KMS-11 (cell line): Measurements from ENCODE around the gene MTMR6.

Source experiments
- H2AFZ ChIP-seq: fragments of 200-600 bp; sonication (generic); 2 replicates; pipeline ENCODE4 v1.6.1; 2016; ENCODE audit warnings: antibody characterized with exemption, mixed run types, low read depth
- H3K27ac ChIP-seq: fragments of 200-600 bp; sonication (generic); 2 replicates; pipeline ENCODE4 v1.6.1; 2016; ENCODE audit warnings: mild to moderate bottlenecking, mixed run types
- H3K27me3 ChIP-seq: fragments of 200-600 bp; sonication (generic); 2 replicates; pipeline ENCODE4 v1.6.1; 2017; ENCODE audit warnings: mild to moderate bottlenecking, low read depth, mixed run types, moderate library complexity; ENCODE audit not compliant: insufficient read depth
- H3K36me3 ChIP-seq: fragments of 200-600 bp; sonication (generic); 2 replicates; pipeline ENCODE4 v1.6.1; 2017; ENCODE audit warnings: mild to moderate bottlenecking, mixed run types; ENCODE audit not compliant: insufficient read depth
- H3K4me1 ChIP-seq: fragments of 200-600 bp; sonication (generic); 2 replicates; pipeline ENCODE4 v1.6.1; 2016; ENCODE audit warnings: mild to moderate bottlenecking, low read depth, mixed run types; ENCODE audit not compliant: poor library complexity, severe bottlenecking
- H3K4me2 ChIP-seq: fragments of 200-600 bp; sonication (generic); 2 replicates; pipeline ENCODE4 v1.7.0; 2016; ENCODE audit warnings: mild to moderate bottlenecking, mixed run types
- H3K4me3 ChIP-seq: fragments of 200-600 bp; sonication (generic); IDR thresholded peaks from 2 replicates; pipeline ENCODE4 v1.6.1; 2017; ENCODE audit warnings: low read depth, low read length, mixed read lengths; ENCODE audit not compliant: insufficient read depth
- H3K79me2 ChIP-seq: fragments of 200-600 bp; sonication (generic); 2 replicates; pipeline ENCODE4 v1.6.1; 2016; ENCODE audit warnings: low read depth, mixed run types; ENCODE audit not compliant: insufficient read depth
- H3K9ac ChIP-seq: fragments of 200-600 bp; sonication (generic); 2 replicates; pipeline ENCODE4 v1.6.1; 2016; ENCODE audit warnings: mild to moderate bottlenecking, mixed run types
- H4K20me1 ChIP-seq: fragments of 200-600 bp; sonication (generic); 2 replicates; pipeline ENCODE4 v1.6.1; 2016; ENCODE audit warnings: mild to moderate bottlenecking, mixed run types; ENCODE audit not compliant: insufficient read depth
- CTCF ChIP-seq: fragments of 200-600 bp; sonication (generic); conservative IDR thresholded peaks from 2 replicates; pipeline ENCODE4 v1.6.1; 2017; ENCODE audit warnings: low read depth, mild to moderate bottlenecking, antibody characterized with exemption, low read length, moderate library complexity, mixed read lengths

The MTMR6 gene

DNA sequence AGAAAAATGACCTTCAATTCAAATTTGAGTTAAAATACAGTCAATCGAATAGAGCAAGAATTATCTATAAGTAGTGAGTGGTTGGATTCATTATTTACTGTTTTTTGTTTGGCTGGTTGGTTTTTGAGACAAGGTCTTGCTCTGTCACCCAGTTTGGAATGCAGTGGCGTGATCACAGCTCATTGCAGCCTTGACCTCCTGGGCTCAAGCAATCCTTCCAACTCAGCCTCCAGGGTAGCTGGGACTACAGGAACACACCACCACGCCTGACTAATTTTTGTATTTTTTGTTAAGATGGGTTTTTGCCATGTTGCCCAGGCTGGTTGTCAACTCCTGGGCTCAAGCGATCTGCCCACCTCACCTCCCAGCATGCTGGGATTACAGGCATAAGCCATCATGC is 25.0 kb downstream of the MTMR6 start:
- no peaks in the 10 kb centered on the region for H4K20me1 ChIP-seq
- H3K4me1 ChIP-seq: no peaks in the 10 kb centered on the region
- H3K4me2 ChIP-seq: no peak overlapping the region
- H3K27me3 ChIP-seq: no peaks in the 10 kb centered on the region
- TF ChIP-seq CTCF: no peak
- no peaks in the 10 kb centered on the region for H3K79me2 ChIP-seq
- H2AFZ ChIP-seq: no peak overlapping the region
- no peak overlapping the region for H3K27ac ChIP-seq
- H3K9ac ChIP-seq: no peak overlapping the region
- H3K36me3 ChIP-seq: no peaks in the 10 kb centered on the region
- no peak overlapping the region for H3K4me3 ChIP-seq

- no peak for TF ChIP-seq CTCF
- Histone ChIP-seq H3K4me1 (peaks cover 6% of the 10 kb centered on the region), H3K4me2 (no peak overlapping the region), H3K9ac (no peak overlapping the region), H3K27ac (no peak overlapping the region), H4K20me1 (no peaks in the 10 kb centered on the region), H3K79me2 (no peaks in the 10 kb centered on the region), H3K4me3 (no peak overlapping the region), H3K27me3 (no peaks in the 10 kb centered on the region), H2AFZ (no peak overlapping the region), H3K36me3 (no peaks in the 10 kb centered on the region)
These were observed 33.6 kb downstream of the MTMR6 start for GRCh38 chr13:25253702-25254101.

DNA sequence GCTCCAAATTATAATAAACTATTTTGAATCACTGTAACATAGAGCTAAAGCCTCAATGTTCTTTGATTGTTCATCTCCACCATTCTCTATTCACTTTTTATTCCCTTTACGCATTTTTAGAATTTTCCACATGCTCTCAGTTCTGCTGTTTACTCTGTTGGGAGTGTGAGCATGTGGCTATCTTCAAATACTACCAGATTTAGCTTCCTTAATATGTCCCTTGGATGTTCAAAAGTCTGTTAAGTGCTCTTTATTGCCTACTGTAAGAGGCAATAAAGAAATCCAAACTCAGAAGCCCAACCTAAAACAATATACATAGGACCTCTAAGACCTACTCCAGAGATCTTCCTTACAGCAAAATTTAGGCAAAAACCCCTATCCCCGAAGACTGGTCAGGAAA is 34.5 kb downstream of the MTMR6 start:
- no peaks in the 10 kb centered on the region for H3K36me3 ChIP-seq
- no peak for TF ChIP-seq CTCF
- no peak overlapping the region for H3K9ac ChIP-seq
- H3K27me3 ChIP-seq: no peaks in the 10 kb centered on the region
- no peak overlapping the region for H3K27ac ChIP-seq
- H4K20me1 ChIP-seq: no peaks in the 10 kb centered on the region
- H3K4me1 ChIP-seq: peaks cover 15% of the 10 kb centered on the region
- H3K4me3 ChIP-seq: no peak overlapping the region
- H2AFZ ChIP-seq: no peak overlapping the region
- H3K4me2 ChIP-seq: no peak overlapping the region
- H3K79me2 ChIP-seq: no peaks in the 10 kb centered on the region

- Histone ChIP-seq H3K4me2 (no peak overlapping the region), H3K36me3 (no peaks in the 10 kb centered on the region)
These were observed 35.1 kb downstream of the MTMR6 start for GRCh38 chr13:25252225-25252624.

More at GRCh38 chr13:25252225-25252624, 35.1 kb downstream of the MTMR6 start:
- Histone ChIP-seq H3K27ac (no peak overlapping the region), H2AFZ (no peak overlapping the region), H4K20me1 (no peaks in the 10 kb centered on the region), H3K9ac (no peak overlapping the region), H3K79me2 (no peaks in the 10 kb centered on the region), H3K27me3 (no peaks in the 10 kb centered on the region), H3K4me1 (peaks cover 16% of the 10 kb centered on the region), H3K4me3 (no peak overlapping the region)
- TF ChIP-seq CTCF: no peak
